NB4 (cell line): ENCODE data around the gene ANKIB1.

Experiments used
- POLR2A ChIP-seq: IDR thresholded peaks from 2 replicates; pipeline ENCODE4 v1.6.1; 2011; ENCODE audit warnings: mild to moderate bottlenecking; ENCODE audit not compliant: insufficient read length; ENCODE audit errors: extremely low read depth
- TF ChIP-seq, protein P1 (sequence below): IDR thresholded peaks from one replicate; pipeline ENCODE4 v1.5.1; 2012; ENCODE audit warnings: low read depth, low read length
- TF ChIP-seq, protein P2 (sequence below): IDR thresholded peaks from 2 replicates; pipeline ENCODE4 v1.6.1; 2011; ENCODE audit warnings: low read depth, low read length

DNA sequence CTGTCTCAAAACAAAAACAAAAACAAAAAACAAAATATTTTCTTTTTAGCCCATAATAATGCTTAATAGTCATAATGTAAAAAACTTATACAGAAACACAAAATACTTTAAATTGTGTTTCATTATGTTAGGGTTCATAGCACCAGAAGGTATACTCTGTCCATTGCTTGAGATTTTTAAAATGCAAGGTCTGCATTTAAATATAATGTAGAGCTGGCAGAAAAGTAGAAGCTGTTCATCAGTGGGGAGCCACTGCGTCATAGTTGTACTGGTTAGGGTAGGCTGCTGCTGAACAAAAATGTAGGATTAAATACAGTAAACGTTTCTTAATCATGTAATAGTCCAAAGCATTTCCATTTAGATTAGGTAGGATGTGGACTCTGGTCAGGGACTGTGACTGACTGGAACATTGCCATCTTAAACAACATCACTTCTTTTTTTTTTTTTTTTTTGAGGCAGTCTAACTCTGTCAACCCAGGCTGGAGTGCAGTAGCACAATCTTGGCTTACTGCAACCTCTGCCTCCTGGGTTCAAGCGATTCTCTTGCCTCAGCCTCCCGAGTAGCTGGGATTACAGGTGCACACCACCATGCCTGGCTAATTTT, 85.2 kb downstream of the ANKIB1 start:
- TF ChIP-seq, protein P1, sequence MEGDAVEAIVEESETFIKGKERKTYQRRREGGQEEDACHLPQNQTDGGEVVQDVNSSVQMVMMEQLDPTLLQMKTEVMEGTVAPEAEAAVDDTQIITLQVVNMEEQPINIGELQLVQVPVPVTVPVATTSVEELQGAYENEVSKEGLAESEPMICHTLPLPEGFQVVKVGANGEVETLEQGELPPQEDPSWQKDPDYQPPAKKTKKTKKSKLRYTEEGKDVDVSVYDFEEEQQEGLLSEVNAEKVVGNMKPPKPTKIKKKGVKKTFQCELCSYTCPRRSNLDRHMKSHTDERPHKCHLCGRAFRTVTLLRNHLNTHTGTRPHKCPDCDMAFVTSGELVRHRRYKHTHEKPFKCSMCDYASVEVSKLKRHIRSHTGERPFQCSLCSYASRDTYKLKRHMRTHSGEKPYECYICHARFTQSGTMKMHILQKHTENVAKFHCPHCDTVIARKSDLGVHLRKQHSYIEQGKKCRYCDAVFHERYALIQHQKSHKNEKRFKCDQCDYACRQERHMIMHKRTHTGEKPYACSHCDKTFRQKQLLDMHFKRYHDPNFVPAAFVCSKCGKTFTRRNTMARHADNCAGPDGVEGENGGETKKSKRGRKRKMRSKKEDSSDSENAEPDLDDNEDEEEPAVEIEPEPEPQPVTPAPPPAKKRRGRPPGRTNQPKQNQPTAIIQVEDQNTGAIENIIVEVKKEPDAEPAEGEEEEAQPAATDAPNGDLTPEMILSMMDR = no peak
- no peak for TF ChIP-seq POLR2A
- TF ChIP-seq, protein P2, sequence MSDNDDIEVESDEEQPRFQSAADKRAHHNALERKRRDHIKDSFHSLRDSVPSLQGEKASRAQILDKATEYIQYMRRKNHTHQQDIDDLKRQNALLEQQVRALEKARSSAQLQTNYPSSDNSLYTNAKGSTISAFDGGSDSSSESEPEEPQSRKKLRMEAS = no peak
